Measurements from ENCODE around the gene USP37.

The USP37 gene

GRCh38 chr2:218476676-218477075 lies 91.5 kb downstream of the USP37 start:
- no peak for DNase-seq

DNA sequence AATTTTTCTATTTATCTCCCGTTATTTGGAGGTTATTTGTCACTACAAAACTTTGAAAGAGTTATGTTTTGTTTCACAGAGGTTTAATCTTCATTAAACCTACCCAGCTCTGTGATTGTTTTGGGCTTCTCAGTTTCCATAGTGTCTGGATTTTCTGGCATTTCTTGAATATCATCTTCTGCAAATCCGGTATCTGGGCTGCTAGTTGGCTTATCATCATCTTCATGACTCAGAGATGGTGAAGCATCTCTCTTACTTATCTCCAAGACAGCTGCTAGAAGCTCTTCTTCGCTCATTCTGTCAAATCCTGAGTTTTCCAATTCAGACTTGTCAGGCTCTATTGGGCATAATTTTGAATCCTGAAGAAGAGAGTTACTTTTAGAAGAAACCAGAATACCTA lies 93.6 kb downstream of the USP37 start:
- DNase-seq: no peak

DNA sequence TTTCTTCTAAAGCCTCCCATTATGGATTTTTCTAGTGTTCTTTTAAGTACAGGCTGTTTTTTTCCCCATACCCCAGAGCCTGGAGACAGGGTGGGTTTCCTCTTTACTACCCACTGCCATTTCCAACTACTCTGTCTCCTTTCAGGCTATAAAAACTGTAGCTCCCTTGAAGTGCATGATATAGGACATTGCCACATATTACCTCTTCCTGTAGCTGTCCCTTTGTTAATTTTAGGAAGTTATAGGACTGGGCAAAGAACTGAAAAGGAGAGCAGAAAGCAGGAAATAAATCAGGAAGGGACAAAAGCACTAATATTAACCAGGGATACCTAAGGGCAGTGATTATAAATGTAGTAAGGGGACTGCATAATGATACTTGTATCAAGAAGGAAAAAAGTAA lies 95.2 kb downstream of the USP37 start:
- DNase-seq: no peak

- no peak for DNase-seq
These were observed 96.2 kb downstream of the USP37 start for GRCh38 chr2:218471982-218472381.

DNA sequence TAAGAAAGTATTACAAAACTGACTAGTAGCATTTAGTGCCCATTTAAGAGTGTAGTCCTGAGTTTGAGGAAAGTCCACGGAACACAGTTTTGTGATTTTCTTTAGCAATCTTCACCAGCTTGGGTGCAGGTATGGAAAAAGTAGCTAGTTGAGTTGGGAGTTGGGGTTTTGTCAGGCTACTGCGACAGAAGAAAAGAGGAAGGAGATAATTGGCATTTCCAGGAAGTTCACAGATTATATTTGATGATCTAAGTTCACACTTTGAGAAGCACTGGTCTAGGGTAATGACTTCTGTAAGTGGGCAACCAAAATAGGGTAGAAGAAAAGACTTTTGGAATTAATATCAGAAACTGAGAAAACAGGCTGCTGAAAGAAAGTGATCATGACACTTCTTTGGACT lies 97.1 kb downstream of the USP37 start:
- DNase-seq: no peak

- no peak for DNase-seq
These were observed 97.7 kb downstream of the USP37 start for GRCh38 chr2:218470448-218470847.

DNA sequence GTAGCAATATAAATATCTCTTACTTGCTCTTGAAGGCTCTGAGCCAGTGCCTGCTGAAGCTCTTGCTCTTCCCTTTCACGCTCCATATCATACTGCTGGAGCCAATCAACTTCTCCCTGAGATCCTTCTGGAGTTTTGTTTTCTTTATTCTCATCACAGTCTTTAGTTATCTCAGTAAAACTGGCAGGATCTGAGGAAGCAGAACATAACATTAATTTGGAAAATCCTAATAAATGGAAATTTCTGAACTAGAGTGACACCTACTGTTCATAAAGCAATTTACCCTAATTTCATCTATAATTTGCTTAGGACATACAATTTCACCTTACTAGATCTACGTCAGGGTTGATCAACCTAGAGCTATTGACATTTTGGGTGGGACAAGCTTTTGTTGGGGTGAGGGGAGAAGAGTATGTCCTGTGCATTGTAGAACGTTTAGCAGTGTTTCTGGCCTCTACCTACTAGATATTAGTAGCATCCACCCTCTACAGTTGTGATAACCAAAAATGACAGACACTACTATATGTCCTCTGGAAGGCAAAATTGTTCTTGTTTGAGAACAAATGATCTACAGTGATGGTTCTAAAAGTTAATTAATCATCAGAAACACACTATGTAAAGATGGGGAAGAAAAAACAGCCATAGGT lies 102.0 kb downstream of the USP37 start:
- DNase-seq: peak; percentile 27

DNA sequence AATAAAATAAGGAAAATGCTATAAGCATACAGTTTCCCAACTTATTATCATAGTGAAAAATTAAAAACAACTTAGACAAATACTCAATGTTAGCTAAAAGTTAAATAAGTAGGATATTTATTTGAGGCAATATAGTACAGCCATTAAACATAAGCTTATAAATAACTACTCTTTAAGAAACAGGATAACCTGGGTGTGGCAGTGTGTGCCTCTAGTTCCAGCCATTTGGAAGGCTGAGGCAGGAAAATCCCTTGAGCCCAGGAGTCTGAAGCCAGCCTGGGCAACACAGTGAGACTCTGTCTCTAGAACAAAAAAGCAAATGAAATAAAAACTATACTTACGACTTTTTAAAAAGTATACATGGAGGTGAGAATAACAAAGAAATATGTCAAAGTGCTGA lies 109.6 kb downstream of the USP37 start:
- DNase-seq: no peak

- DNase-seq: no peak
These were observed 111.3 kb downstream of the USP37 start for GRCh38 chr2:218456849-218457248.

GRCh38 chr2:218452079-218452478 lies 116.1 kb downstream of the USP37 start:
- no peak for DNase-seq

DNA sequence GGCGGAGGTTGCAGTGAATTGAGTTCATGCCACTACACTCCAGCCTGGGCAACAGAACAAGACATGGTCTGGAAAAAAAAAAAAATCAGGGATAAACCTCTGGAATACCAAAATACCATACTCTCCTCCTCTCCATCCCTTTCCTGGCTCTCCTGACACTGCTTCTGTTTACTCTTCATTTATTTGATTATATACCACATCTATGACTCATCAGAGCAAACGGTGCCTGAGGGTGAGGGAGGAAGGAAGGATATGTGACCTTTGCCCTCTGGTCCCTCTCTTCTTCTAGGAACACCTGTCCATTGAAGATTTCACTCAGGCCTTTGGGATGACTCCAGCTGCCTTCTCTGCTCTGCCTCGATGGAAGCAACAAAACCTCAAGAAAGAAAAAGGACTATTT lies 119.2 kb downstream of the USP37 start:
- peak; percentile 18 for DNase-seq

DNA sequence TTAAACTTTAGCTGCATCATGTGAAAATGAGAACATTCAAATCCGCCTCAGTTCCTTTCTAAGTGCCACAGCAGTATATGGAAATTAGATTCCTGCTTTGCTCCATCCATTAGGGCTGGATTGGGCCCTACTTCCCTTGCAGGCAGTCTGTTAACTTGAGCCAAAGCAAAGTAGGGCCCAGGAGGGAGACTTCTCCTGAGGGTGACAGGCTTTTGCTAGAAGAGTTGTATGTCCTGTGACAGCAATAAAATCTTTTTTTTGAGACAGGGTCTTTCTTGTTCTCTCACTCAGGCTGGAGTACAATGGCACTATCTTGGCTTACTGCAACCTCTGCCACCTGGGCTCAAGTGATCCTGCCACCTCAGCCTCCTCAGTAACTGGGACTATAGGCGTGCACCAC lies 121.1 kb downstream of the USP37 start:
- DNase-seq: no peak

DNA sequence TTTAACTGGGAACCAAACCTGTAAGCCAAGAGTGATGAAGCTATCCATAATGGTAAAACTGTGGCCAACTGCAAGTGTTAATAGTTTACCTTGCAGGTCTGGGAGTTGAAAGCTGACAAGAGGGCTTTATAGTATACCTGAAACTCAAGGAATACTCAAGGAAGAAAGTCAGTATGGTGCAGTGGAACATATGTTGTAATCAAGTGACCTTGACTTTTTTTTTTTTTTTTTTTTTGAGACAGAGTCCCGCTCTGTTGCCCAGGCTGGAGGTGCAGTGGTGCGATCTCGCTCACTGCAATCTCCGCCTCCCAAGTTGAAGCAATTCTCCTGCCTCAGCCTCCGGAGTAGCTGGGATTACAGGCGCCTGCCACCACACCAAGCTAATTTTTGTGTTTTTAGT lies 121.6 kb downstream of the USP37 start:
- DNase-seq: no peak

GRCh38 chr2:218445602-218446001 lies 122.5 kb downstream of the USP37 start:
- no peak for DNase-seq

GRCh38 chr2:218444692-218445357 lies 123.3 kb downstream of the USP37 start:
- no peak for DNase-seq

DNA sequence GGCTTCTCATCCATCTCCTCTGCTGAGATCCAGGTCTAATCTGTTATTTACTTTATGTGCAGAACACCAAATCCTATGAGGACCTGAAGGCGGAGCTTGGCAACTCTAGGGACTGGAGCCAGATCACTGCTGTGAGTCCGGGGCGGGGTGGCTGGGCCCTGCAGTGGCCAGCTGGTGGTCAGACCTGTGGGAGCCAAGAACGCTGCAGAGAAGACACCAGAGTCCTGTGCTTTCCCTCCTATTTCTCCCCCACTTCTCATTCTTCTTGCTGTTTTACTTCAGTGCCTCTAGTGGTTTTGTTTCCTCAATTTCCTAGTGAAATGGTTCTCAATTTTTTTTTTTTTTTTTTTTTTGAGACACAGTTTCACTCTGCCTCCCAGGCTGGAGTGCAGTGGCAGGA lies 129.6 kb downstream of the USP37 start:
- DNase-seq: no peak

- no peak for DNase-seq
These were observed 130.2 kb downstream of the USP37 start for GRCh38 chr2:218437969-218438368.

- DNase-seq: no peak
These were observed 131.2 kb downstream of the USP37 start for GRCh38 chr2:218436992-218437391.

DNA sequence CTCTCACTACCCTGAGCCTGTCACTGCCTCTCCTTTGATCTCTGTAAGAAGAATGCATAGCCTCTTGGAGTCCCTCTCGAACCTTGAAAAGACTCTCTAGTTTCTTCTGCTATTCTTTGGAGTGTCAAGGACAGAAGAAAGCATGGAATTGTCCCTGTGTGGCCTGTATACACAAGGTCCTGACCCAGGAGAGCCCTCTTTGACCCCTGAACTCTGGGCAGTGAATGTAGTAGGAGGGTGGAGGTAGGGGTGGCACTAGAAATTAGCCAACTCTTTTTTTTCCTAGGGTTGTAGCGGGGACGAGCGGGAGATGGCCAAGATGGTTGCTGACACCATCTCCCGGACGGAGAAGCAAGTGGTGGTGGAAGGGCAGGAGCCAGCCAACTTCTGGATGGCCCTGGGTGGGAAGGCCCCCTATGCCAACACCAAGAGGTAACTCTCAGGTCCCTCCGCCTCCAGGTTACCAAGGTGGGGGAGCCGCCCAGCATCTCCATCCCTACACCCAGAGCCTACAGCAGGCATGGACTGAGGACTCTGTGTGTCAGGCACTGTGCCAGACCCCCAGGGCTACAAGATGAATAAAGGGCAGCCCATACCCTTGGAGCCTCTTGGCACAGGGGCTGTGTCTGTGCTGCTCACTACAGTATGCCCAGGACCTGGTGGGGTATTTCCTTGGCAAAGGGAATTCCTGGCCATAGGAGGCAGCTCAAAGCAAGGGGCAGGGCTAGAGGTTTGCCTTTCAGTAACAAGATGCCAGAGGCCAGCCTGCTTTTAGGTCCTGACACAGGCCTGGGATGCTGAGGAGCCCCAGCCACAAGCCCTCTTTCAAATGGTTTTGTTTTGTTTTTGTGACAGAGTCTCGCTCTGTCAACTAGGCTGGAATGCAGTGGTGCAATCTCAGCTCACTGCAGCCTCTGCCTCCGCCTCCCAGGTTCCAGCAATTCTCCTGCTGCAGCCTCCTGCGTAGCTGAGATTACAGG lies 132.9 kb downstream of the USP37 start:
- DNase-seq: no peak

- no peak for DNase-seq
These were observed 133.7 kb downstream of the USP37 start for GRCh38 chr2:218434456-218434855.

DNA sequence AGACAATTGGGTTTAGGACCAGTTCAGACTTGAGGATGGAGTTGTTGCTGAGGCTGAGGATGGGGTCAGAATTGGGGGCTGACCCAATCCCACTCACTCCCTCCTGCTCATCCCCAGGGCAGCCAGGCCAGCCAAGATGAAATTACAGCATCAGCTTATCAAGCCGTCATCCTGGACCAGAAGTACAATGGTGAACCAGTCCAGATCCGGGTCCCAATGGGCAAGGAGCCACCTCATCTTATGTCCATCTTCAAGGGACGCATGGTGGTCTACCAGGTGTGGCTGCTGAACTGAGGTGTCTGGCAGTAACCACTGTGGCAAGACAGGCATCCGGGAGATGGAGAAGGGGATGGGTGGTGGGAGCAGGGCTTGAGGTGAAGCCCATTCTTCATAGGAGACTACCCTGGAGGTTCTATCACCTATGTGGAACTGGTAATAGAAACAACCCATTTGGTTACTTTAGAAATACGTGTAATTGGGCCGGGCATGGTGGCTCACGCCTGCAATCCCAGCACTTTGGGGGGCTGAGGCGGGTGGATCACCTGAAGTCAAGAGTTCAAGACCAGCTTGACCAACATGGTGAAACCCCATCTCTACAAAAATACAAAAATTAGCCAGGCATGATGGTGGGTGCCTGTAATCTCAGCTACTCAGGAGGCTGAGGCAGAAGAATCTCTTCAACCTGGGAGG lies 135.3 kb downstream of the USP37 start:
- no peak for DNase-seq

DNA sequence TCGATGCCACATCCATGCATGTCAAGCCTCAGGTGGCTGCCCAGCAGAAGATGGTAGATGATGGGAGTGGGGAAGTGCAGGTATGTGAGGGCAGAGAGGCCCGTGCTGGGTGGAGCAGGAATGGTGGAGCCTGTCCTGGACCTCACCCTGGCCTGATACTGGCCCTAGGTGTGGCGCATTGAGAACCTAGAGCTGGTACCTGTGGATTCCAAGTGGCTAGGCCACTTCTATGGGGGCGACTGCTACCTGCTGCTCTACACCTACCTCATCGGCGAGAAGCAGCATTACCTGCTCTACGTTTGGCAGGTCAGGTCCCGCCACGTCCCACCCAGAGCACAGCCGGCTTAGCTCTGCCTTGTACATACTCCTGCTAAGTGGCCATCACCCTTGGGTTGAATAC lies 136.3 kb downstream of the USP37 start:
- DNase-seq: no peak

DNA sequence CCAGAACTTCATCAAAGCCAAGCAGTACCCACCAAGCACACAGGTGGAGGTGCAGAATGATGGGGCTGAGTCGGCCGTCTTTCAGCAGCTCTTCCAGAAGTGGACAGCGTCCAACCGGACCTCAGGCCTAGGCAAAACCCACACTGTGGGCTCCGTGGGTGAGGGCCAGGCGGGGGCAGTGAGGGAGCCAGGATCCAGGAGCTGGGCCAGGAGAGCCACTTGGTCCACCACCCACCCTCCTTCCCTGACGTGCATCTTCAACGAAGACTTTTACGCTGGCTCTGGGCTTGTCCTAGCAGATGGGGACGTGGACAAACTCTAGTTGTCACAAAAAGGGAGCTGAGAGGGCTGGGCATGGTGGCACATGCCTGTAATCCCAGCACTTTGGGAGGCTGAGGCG lies 137.4 kb downstream of the USP37 start:
- DNase-seq: no peak
